Liver (tissue), 3 donors: ENCODE measurements around the gene DUSP10.

Source experiments
- CTCF ChIP-seq: fragments of 150-350 bp; IDR thresholded peaks from 2 replicates; pipeline ENCODE4 v1.5.1; 2017; ENCODE audit warnings: improper control_type of control experiment, low read depth, low read length; ENCODE audit not compliant: missing input control
- GABPA ChIP-seq, 2 donors: IDR thresholded peaks in 1 of 2; conservative IDR thresholded peaks in 1 of 2; 2 replicates each; pipeline ENCODE4 v1.6.1; 2016; ENCODE audit warnings: antibody characterized with exemption in 2 of 2, mild to moderate bottlenecking in 1 of 2, moderate library complexity in 1 of 2
- HNF4A ChIP-seq, 2 donors: conservative IDR thresholded peaks; 2 replicates each; pipeline ENCODE4 v1.6.1; 2016; ENCODE audit warnings: antibody characterized with exemption in 2 of 2, mild to moderate bottlenecking in 2 of 2
- NR2F2 ChIP-seq: IDR thresholded peaks from 2 replicates; pipeline ENCODE4 v1.6.1; 2016; ENCODE audit warnings: antibody characterized with exemption
- RAD21 ChIP-seq, 2 donors: IDR thresholded peaks; 2 replicates each; pipeline ENCODE4 v1.6.1; 2016; ENCODE audit warnings: antibody characterized with exemption in 2 of 2, mild to moderate bottlenecking in 2 of 2
- REST ChIP-seq: IDR thresholded peaks from 2 replicates; pipeline ENCODE4 v1.6.1; 2016; ENCODE audit warnings: antibody characterized with exemption, mild to moderate bottlenecking
- RXRA ChIP-seq, 2 donors: IDR thresholded peaks; 2 replicates each; pipeline ENCODE4 v1.6.1; 2017 to 2018; ENCODE audit warnings: antibody characterized with exemption in 2 of 2, mild to moderate bottlenecking in 1 of 2
- SP1 ChIP-seq: IDR thresholded peaks from 2 replicates; pipeline ENCODE4 v1.6.1; 2018; ENCODE audit warnings: antibody characterized with exemption, mild to moderate bottlenecking
- TAF1 ChIP-seq: conservative IDR thresholded peaks from 2 replicates; pipeline ENCODE4 v1.6.1; 2016; ENCODE audit warnings: antibody characterized with exemption, mild to moderate bottlenecking
- donor health status: healthy.
- donor health status: healthy.

DNA sequence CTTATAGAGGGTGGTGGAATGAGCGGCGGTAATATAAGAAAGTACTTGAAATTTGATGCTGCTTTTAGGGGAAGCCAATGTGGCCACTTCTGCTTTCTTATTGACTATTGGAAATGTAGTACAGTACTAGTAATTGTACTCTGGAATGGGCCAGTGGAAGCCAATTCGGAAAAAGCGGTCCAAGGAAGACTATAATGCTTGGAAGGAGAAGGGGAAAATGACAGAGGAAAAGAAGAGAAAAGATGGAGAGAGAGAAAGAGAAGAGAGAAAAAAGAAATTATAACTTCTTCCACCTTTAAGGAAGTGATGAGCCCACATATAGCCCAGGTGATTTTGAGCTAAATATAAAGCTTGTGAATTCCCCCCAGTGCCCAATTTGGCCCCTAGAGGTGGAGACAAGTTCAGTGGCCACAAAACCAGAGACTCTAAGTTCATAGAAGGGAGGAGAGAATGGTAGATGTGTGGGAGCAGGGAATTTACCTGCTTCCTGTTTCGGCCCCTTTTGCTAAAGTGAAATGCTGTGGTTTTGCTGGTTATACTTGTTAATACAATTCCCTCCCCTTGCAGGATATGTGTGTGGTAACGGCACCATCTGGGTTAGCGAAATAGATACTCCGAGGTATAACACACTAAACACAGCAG lies 35.7 kb upstream of the DUSP10 start:
- TF ChIP-seq CTCF (no peak), GABPA (IDR thresholded peaks at IDR 0.05 in 1 of 2, conservative IDR thresholded peaks at IDR 0.05 in 1 of 2) (no peak), NR2F2 (no peak), TAF1 (no peak), RXRA (IDR thresholded peaks at IDR 0.05) (no peak), SP1 (no peak), RAD21 (IDR thresholded peaks at IDR 0.05) (no peak), HNF4A (conservative IDR thresholded peaks at IDR 0.05) (no peak), REST (no peak)
